Breast epithelium (tissue), 4 donors: ENCODE measurements around the gene GNAI3. TPM values are rescaled to one million over a fixed set of nuclear protein-coding genes. Genes with fewer than 3 reads are reported as not detected.

Source experiments
- DNase-seq, 2 donors: peaks; one replicate each; pipeline ENCODE4 v3.0.0-alpha.2; 2019; ENCODE audit warnings: low spot score in 2 of 2
- H3K27ac ChIP-seq, 2 donors: fragments of 200-600 bp; sonication (generic) in 1 of 2; one replicate each; pipeline ENCODE4 v1.5.1; 2016 to 2019; ENCODE audit warnings: mild to moderate bottlenecking in 1 of 2
- H3K27me3 ChIP-seq, 2 donors: fragments of 200-600 bp; sonication (generic) in 1 of 2; one replicate each; pipeline versions ENCODE4 v1.5.1 to v1.6.0; 2017 to 2019; ENCODE audit warnings: control low read depth in 1 of 2, mild to moderate bottlenecking in 1 of 2
- H3K36me3 ChIP-seq: fragments of 200-600 bp; one replicate; pipeline ENCODE4 v1.5.1; 2019
- H3K4me1 ChIP-seq, 2 donors: fragments of 200-600 bp; sonication (generic); one replicate each; pipeline ENCODE4 v1.5.1; 2016 to 2019; ENCODE audit warnings: control low read depth in 1 of 2
- H3K4me3 ChIP-seq, 3 donors: fragments of 200-600 bp; sonication (generic); 1 replicate in 2 of 3; 2 replicates in 1 of 3; pipeline ENCODE4 v1.5.1; 2016 to 2019; ENCODE audit warnings: mild to moderate bottlenecking in 3 of 3, moderate library complexity in 2 of 3
- H3K9me3 ChIP-seq, 2 donors: fragments of 200-600 bp; sonication (generic) in 1 of 2; one replicate each; pipeline ENCODE4 v1.5.1; 2016 to 2019; ENCODE audit warnings: control low read depth in 1 of 2
- POLR2A ChIP-seq: fragments of 450-650 bp; IDR thresholded peaks from one replicate; pipeline ENCODE4 v1.6.1; 2016; ENCODE audit warnings: antibody characterized with exemption, mild to moderate bottlenecking, moderate library complexity
- POLR2AphosphoS5 ChIP-seq, 3 donors: sonication (generic); formaldehyde crosslinking; IDR thresholded peaks; one replicate each; pipeline ENCODE4 v1.6.1; 2017; ENCODE audit warnings: antibody characterized with exemption in 3 of 3
- intact Hi-C: fragments of 100-400 bp; cut with DNase I; formaldehyde crosslinking; loops from one replicate; pipeline ENCODE4 v1.15.1; 2023; ENCODE audit warnings: low total_unique reads
- total RNA-seq, 3 donors: library from RNA; depleted of rRNA; stranded (reverse); fragments of >200 nt; gene quantifications; one replicate each; pipeline ENCODE4 v1.1.0, GENCODE V29; 2016
- TF ChIP-seq, protein P1 (sequence below), 3 donors: fragments of 450-650 bp; IDR thresholded peaks; one replicate each; pipeline ENCODE4 v1.5.1; 2016 to 2017; ENCODE audit warnings: antibody characterized with exemption in 3 of 3, mild to moderate bottlenecking in 3 of 3, moderate library complexity in 3 of 3

The GNAI3 gene
- total RNA-seq, 3 donors from 2014 or later = 5.9 to 6.9 (median 6.2) TPM

DNA sequence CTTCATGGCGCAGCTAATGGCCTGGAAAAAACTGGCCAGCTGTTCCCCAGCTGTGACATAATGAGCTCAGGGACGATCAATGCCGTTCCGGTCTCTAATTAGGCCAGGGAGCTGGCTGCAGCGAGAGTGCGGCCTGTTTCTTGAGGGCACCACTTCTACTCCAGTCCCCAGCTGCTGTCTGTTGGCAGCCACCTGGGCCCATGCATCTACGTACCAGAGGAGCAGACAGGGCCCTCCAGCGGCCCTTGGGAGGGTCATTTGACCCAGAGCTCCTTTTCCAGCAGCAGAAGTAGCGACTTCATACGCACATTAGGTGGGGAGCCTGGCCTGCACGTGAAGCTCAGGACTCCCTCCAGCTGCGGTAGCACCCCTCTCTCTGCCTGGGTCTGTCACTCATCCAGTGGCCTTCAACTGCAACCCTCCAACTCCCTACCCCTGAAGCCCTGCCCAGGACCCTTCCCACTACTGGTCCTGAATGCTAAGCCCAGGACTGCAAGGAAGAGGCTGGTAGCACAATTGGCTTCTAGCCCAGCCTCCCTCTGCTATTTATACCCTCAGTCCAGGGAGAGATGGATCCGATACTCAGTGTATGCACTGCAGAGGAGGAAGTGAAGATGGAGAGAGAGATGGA is 17.8 kb upstream of the GNAI3 start:
- intact Hi-C loops = loop anchor here (5.0 kb wide), 1 partner anchor 38 kb away; the partner anchor contains the start of gene CYB561D1
- TF ChIP-seq POLR2AphosphoS5 (IDR thresholded peaks at IDR 0.05) = no peak
- no peak for TF ChIP-seq POLR2A
- TF ChIP-seq, protein P1, sequence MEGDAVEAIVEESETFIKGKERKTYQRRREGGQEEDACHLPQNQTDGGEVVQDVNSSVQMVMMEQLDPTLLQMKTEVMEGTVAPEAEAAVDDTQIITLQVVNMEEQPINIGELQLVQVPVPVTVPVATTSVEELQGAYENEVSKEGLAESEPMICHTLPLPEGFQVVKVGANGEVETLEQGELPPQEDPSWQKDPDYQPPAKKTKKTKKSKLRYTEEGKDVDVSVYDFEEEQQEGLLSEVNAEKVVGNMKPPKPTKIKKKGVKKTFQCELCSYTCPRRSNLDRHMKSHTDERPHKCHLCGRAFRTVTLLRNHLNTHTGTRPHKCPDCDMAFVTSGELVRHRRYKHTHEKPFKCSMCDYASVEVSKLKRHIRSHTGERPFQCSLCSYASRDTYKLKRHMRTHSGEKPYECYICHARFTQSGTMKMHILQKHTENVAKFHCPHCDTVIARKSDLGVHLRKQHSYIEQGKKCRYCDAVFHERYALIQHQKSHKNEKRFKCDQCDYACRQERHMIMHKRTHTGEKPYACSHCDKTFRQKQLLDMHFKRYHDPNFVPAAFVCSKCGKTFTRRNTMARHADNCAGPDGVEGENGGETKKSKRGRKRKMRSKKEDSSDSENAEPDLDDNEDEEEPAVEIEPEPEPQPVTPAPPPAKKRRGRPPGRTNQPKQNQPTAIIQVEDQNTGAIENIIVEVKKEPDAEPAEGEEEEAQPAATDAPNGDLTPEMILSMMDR (IDR thresholded peaks at IDR 0.05) = no peak
- no peaks in the 10 kb centered on the region for H3K36me3 ChIP-seq
- no peaks in the 10 kb centered on the region for H3K27me3 ChIP-seq
- H3K9me3 ChIP-seq = no peaks in the 10 kb centered on the region
- H3K27ac ChIP-seq = no peak overlapping the region
- H3K4me1 ChIP-seq = no peaks in the 10 kb centered on the region
- no peak overlapping the region for H3K4me3 ChIP-seq
- DNase-seq = no peak

- H3K9me3 ChIP-seq = no peaks in the 10 kb centered on the region
- intact Hi-C loops = loop anchor here (5.0 kb wide), 1 partner anchor 39 kb away; the partner anchor contains the start of gene CYB561D1
- H3K4me1 ChIP-seq = no peaks in the 10 kb centered on the region
- H3K4me3 ChIP-seq = no peak overlapping the region
- H3K36me3 ChIP-seq = no peaks in the 10 kb centered on the region
- TF ChIP-seq, protein P1 (IDR thresholded peaks at IDR 0.05) = no peak
- TF ChIP-seq POLR2A (no peak), POLR2AphosphoS5 (IDR thresholded peaks at IDR 0.05) (no peak)
- no peak overlapping the region for H3K27ac ChIP-seq
- H3K27me3 ChIP-seq = no peaks in the 10 kb centered on the region
- DNase-seq = no peak
Observed at GRCh38 chr1:109531380-109531779, 17.0 kb upstream of the GNAI3 start.

GRCh38 chr1:109531826-109532364 is 16.5 kb upstream of the GNAI3 start:
- Histone ChIP-seq H3K36me3 (no peaks in the 10 kb centered on the region), H3K27me3 (no peaks in the 10 kb centered on the region), H3K27ac (peak overlapping the region in 1 of 2 donors; percentile 43), H3K4me3 (peak overlapping the region in 1 of 3 donors; percentile 32), H3K4me1 (no peaks in the 10 kb centered on the region), H3K9me3 (no peaks in the 10 kb centered on the region)
- intact Hi-C loops = loop anchor here (5.0 kb wide), 1 partner anchor 40 kb away; the partner anchor contains the start of gene CYB561D1
- DNase-seq = no peak
- TF ChIP-seq, protein P1 (IDR thresholded peaks at IDR 0.05) = no peak

GRCh38 chr1:109532365-109533136 is 15.9 kb upstream of the GNAI3 start:
- H3K36me3 ChIP-seq = no peaks in the 10 kb centered on the region
- H3K4me3 ChIP-seq = peak overlapping the region in 1 of 3 donors; percentile 32
- no peaks in the 10 kb centered on the region for H3K27me3 ChIP-seq
- H3K27ac ChIP-seq = peak overlapping the region in 1 of 2 donors; percentile 43
- no peaks in the 10 kb centered on the region for H3K4me1 ChIP-seq
- intact Hi-C loops = loop anchor here (5.0 kb wide), 1 partner anchor 40 kb away; the partner anchor contains the start of gene CYB561D1
- H3K9me3 ChIP-seq = no peaks in the 10 kb centered on the region
- DNase-seq = peak; percentile 70 to 79
- TF ChIP-seq, protein P1 (IDR thresholded peaks at IDR 0.05) = peak; percentile 93 to 96 (median 96)
- TF ChIP-seq POLR2A = no peak
